Effector CD8-positive, alpha-beta T cell (primary cell): ENCODE measurements around the gene TMEM47.

Source experiments
- DNase-seq: peaks from one replicate; lab custom pipeline; 2025; lab: John Stamatoyannopoulos, UW
- total RNA-seq, 4 experiments: gene quantifications; one replicate each; lab custom pipeline; 2026; lab: John Stamatoyannopoulos, UW

TMEM47 gene
- total RNA-seq: 0 reads per million in 4 experiments

DNA sequence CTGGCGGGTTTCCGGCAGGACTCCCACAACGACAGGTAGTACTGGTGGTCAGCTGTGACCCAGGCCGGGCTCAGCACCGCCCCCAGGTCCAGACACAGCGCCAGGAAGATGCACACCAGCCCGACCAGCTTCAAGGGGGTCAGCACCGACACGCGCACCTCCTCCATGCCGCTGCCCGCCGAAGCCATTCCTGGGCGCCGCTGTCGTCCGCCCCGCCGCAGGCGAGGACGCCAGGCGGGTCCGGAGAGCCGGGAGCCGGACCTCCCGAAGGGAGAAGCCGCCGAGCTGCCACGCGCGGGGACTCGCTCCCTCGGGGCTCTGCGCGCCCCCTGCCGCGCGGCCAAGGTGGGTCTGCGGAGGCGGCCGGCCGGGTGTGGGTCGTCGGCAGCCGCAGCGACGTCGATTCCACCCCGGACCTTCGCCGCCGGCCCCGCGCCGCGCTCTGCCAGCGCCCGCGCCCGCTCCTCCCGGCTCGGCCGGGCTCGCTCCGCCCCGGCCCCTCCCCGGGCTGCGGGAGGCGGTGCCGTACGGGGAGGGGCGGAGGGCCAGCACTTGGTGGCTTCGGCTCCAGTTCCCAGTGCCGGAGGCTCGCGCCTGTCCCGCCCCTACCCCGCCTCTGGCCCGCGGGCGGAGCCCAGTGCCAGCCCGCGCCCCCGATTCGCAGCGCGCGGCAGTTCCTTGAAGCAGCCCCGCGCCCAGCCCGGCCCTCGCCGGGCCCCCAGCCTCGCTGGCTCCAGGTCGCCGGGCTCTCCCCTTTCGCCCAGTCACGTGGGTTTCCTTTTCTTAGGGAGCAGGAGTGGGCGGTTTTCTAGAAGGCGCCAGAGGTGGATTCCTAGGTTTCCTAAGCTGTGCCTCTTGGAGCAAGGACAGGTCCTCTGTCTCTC is at the start of gene TMEM47:
Gene TMEM47 (minus strand): TSS at position 444 of the 884 bp plus-strand sequence. CDS start 256 bp downstream, at position 188.
- DNase-seq: no peak

DNA sequence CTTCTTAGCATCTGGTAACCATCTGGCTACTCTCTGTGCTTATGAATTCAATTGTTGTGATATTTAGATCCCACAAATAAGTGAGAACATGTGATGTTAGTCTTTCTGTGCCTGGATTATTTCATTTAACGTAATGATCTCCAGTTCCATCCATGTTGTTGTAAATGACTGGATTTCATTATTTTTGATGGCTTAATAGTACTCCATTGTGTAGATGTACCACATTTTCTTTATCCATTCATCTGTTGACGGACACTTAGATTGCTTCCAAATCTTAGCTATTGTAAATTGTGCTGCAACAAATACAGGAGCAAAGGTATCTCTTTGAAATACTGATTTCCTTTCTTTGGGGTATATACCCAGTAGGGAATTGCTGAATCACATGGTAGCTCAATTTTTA is 30.0 kb upstream of the TMEM47 start:
- no peak for DNase-seq

DNA sequence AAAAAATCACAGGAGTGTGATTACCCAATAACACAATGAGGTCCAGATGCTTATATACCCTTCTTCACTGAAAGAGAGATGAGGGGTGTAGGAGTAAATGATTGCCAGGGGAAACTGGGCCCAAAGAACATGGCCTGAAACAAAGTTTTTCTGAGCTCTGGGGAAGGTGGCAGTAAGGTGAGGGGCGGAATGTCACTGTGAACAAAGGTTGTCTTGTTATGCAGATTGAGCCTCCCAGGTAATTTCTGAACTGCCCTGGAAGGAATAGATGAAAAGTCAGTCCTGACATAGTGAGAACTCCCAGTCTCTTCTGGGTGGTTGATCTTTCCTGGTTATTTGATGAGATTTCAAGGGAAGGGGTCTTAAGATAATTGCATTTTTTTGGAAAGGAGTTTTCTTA is 2.5 kb upstream of the TMEM47 start:
- DNase-seq: no peak

DNA sequence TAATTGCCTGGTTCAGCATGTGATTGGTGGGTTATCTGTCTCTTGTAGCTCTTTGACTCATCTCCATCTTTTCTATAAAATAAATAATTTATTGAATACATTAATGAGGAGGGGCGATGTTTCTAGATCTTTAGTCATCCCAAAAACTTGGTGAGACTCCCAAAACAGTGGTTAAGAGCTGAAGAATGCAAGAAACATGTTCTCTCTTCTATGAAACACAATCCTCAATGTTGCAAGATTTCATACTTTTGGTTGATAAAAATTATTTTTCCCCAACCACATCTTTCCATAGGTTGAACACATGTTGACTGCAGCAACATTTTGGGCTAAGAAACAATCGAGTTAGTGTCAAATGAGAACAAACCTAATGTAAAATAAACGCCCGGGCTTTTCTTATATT is 1.2 kb upstream of the TMEM47 start:
- no peak for DNase-seq

DNA sequence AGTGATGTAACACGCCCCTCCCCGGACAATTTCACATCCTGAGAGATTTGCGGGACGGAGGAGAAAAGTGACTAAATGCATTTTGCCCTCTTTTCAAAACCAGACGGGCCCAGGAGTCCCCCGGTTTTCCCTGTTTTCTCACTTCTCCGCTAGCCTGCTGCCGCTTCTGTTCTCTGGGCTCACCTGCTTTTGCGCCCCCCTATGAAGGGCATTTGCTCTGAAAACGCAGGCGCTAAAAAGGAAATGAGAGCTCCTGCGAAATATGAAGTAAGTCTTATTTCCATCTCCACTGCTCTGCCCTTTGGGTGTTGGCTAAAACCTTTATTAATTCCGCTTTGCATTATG is 613 bp upstream of the TMEM47 start:
- no peak for DNase-seq

DNA sequence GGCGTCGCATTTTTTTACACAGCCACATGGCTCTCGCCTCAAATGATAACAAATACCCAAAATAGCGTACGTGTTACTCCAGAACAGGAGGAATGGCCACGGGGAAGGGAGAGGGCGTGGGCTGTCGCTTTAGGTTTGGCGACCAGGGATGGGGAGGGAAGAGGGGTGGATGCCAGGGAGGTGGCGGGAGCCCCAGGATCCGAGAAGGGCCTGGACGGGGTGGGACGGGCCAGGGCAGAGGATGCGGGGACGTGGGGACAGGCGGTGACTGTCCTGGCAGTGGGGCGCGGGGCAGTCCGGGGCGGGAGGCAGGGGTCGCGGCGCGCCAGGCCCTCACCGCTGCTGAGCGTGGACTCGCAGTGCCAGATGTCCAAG is 631 bp downstream of the TMEM47 start:
- no peak for DNase-seq

DNA sequence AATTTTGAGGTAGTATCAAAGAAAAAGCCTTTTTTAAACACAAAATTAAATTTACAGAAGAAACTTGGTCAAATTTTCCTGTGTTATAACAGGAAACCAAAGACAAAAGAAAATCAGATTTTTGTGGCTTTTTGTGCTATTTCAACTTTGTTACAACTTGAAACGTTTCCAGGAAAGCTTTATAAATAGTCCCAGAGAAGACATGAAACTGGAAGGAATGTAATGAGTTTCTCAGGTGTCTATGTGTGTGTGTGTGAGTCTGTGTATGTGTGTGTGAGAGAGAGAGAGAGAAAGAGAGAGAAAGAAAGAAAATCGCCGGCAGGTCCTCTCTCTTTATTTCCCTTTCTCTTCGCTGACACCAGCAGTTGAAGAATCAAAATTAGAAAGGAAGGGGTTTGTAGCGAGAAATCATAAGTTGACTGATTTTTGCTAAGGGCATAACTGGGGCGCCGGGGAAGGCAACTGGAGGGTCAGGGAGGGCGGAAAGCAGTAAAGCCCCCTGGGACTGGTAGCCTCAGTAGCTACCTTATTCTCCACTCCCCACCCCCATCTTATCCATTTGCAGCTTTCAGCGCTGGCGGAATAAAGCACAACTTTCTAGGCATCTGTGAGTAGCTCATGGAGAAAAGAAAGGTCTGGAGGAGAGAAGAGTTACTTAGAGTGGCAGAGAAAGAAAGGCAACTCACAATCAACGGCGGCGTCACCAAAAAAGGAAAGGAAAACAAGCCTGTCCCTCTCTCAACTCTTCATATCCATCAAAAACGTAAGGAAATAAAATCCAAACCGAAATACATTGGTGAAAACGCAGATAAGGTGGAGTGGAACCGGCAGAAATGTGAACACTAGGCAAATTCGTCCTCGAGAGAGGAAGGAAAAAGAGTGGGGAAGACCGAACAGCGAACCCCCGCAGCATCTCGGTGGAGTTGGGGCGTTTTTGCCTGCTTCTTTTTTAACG is 1.3 kb downstream of the TMEM47 start:
- no peak for DNase-seq

DNA sequence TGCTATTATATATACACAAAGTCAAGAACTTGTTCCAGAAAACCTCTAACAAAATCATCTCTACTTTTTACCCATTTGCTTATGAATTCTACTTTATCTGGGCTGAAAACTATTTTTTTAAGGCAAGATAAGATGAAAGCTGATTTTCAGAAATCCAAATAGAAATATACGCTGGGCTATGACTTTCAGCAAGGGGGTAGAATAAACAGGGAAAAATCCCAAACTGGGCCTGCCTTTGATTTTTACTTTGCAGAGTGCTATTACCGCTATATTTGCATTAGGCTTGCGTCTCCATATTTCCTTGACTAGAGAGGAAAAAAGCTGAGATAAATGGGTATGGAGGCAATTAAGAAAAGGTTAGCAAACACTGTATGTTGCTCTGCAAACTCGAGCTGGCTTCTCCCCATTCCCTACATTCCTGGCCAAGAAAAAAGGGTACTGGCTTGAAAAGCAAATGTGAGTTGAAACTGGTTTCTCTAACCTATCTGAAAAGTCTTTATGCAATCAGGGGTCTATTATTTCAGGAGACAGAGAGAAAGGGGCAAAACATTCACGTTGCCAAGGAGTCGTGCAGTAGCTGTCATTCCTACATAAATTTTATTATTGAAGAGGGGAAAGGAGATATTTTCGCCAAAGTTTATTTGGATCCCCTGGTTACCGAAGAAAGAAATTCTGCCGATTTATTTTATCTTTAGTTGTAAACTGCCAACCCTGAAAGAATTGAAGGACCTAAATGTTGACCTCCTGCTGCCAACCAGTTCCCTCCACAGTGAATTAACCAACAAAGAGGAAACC is 2.2 kb downstream of the TMEM47 start:
- DNase-seq: no peak

DNA sequence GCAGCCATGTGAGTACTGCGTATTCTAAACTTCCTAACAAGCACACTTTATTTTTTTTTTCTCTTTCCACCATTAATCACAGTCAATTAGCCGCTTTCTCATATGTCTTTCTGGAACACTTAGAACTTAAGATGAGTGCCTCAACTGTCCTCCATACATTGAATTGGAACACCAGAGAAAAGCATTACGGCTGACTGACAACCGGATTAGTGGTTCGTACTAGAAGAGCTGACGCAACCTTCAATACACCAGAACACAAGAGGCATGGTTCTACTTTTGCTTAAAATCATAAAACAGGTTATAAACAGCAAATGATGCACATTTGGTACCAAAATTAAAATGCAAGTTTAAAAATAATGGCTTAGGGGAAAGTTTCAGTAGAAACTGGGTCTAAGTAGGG is 3.3 kb downstream of the TMEM47 start:
- DNase-seq: no peak

DNA sequence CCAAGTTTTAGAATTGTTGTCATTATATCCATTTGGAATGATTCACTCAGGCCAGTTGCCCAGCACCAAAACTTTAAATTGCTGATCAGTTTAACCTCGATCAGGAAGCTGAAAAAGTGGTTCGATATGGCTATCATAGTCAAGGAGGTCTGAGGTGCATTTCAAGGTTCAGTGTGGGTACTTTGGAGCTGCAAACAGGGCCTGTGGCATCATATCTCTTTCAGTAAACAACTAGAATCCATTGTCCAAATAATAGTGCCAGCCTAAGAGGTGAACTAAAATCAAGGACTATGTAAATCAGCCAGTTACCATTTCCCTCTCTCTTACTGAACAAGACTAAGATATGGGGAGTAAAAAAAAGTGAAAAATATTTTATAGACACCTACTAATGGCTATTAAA is 14.2 kb downstream of the TMEM47 start:
- no peak for DNase-seq

DNA sequence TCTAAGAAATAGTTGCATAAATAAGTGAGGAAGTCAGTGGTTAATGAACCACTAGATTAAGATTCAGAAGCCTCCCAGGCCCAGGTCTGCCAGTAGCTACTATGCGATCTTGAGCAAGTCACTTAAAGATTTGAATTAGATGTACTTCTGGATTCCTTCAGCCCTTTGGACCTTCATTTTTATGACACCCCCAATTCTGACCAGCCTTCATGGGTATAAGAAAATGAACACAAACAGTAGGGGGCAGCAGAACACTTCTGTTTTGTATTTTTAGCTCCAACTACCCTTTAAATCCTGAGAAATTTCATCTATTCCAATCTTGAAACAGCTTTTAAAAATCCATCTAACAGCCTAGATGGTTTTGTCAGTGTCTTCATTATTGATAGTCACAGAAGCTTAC is 19.0 kb downstream of the TMEM47 start:
- DNase-seq: no peak

DNA sequence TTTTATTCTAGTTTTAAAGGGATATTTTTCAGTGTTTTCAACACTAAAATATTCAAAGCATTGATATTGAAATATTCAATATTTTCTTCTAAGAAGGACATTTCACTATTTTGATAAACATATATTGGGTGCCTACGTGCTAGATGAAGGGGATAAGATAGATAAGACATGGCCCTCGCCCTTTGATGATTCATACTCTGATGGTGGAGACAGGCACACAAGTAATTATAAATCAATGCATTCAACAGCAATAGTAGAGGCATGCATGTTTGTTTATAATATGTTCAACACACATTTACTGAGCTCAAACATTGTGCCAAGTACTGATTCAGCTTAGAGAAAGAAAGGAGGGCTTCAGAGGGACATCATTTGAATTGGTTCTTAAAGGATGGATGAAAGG is 22.7 kb downstream of the TMEM47 start:
- no peak for DNase-seq

DNA sequence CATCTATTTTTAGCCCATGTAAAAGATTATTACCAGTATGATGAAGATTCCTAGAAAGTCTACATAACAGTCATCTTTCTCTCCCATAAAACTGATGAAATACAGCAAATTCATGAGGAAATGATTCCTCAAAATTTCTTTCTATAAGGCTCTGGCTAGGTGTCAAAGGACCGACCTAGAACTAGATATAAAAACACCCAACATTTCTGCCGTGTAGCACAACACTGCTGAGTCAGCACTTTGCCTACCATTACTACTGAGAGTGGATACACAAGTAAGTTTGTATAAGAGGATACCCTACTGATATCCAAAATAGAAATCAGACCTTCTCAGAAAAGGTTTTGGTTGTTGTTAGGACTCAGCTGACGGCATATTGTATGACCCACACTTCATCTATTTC is 24.7 kb downstream of the TMEM47 start:
- no peak for DNase-seq

DNA sequence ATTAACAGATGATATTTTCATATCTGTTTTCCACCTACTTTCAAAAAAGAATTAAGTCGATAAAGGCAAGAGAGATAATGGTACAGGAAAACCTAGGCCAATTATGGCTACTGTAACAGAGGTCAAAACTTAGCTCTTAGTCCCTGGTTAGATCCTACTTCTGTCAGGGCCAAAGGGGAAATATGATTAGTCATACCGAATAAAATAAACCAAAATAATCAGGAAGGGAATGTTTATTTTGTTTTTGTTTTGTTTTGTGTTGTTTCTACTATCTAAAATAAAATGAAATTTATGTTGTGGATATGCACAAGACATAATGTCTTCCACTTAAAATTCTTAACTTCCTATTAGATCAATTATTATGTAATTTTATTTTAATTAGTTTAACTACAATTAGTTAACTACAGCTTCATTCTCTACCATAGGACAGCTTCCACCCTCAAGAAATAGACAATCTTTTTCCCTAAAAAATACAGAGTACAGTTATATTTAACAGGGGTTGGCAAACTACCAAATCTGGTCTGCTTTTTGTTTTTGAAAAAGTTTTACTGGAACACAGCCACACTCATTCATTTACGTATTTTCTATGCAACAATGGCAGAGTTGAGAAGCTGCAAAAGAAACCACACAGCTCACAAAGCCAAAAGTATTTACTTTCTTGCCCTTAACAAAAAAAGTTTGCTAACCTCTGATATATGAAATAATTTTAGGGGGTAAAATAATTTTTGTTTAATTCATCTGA is 25.4 kb downstream of the TMEM47 start:
- no peak for DNase-seq

DNA sequence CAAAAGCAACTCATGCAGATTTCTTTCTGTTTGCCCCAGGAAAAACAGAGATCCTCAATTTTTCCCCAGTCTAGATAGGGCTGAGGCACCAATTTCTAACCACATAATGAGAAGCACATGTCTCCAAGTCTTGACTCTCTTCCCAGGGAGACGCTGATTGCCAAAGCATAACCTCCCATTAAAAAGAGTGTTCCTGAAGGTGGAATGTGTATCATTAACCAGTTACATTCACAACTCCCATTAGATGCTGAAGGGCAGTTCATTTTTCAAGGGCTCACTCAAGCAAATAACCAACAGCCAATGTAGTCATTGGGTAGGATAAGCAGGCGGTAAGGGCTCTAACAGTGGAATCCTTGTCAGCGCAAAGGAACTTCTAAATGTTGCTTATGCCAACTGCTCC is 27.5 kb downstream of the TMEM47 start:
- no peak for DNase-seq

DNA sequence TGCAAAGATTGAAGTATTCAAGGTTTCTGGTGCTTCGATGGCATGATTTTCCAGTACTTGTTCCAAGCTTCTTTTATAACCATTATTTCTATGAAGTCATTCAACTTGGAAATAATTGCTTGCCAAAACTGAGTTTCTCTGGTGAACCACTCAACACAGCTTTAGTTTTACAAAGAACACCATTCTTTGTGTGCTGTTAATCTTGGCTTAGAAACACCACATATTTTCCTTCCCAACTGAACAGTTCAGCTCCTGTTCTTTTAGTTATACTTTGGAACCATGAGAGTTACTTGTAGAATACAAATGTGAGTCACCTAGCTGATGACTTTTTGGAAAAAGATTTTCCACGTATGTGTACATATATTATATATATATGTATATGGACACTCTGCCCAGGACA is 32.7 kb downstream of the TMEM47 start:
- DNase-seq: no peak

DNA sequence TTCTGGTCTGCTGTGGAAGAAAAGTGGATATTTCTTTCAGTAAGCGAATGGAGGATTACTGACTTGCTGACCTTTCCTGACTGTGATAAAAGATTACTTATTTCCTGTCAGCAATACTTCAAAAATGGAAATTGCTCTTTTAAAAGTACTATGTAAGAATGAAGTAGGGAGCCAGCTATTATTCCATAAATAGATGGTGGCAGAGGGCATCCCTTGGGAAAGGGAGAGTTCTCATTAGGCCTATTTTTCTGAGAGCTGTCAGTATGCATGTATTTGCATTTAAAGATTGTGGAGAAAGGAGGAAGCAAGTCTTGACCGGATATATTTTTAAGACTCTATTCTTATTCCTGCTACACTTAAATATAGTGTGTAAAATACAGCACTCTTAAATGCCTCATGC is 37.2 kb downstream of the TMEM47 start:
- no peak for DNase-seq

DNA sequence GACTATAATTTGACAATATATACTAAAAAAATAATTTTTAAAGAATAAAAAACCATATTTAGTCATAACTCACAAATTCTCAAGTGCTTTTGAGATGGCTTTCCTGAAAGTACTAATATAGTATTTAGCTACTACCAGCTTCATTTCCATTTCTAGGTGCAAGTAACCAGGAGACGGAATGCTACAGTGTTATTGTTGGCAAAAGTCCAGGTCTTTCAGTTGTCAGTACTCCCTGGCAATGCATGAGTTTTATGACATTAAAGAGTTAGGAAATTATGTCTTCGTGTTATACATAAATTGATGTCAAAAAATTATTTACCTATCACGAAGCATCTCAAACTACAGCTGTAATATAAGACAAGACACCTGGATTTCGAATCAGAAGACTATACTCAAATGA is 45.0 kb downstream of the TMEM47 start:
- DNase-seq: no peak

DNA sequence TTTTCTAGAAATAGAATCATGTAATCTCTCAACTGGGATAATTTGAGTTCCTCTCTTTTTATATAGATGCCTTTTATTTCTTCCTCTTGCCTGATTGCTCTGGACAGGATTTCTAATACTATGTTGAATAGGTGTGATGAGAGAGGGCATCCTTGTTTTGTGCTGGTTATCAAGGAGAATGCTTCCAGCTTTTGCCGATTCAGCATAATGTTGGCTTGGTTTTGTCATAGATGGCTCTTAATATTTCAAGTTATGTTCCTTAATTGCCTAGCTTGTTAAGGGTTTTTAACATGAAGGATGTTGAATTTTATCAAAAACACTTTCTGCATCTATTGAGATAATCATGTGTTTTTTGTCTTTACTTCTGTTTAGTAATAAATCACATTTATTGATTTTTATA is 58.7 kb downstream of the TMEM47 start:
- DNase-seq: no peak

DNA sequence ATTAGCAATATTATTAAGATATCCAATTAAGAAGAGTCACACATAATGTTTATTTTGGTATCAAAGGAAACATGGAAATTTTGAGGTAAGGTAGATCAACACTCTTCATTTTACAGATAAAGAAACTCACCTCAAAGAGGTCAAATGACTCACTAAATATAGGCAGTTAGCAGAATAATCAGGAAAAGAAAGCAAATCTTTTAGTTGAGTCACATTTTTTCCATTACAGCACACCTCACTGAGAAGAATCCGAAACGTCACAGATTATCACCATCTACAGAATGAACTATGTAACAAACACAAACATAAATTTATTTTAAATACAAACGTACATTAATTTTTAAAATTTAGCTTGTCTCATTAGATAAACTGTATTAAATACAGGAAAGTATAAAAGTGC is 70.1 kb downstream of the TMEM47 start:
- DNase-seq: no peak

DNA sequence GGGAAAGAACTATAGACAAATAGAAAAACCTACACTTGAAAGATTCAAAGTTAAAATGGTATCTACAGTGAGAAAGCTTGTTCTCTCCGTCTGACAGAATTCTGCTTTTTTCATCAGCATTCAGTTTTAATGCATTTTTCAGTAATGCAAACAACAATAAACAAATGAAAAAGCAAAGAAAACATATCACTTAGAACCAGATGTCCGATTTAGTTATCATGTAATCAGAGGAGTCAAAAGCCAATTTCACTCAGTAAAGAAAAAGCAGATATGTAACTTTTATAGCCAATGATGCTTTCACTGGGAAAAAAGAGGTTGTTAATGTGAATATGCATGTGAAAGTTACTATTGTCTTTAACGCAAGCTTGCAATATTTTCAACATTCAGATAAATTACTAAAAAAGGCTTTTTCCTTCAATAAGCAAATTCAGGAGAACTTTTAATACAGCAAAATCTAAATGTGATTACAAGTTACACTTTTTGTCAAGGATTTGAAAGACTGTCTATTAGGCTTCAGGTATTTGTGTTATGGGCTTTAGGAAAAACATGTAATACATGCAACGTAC is 70.7 kb downstream of the TMEM47 start:
- no peak for DNase-seq
